NCI-H146 (cell line): Measurements from ENCODE around the gene MAP2.

Source experiments
- DNase-seq: peaks from one replicate; lab custom pipeline; 2025; lab: John Stamatoyannopoulos, UW

MAP2 gene

DNA sequence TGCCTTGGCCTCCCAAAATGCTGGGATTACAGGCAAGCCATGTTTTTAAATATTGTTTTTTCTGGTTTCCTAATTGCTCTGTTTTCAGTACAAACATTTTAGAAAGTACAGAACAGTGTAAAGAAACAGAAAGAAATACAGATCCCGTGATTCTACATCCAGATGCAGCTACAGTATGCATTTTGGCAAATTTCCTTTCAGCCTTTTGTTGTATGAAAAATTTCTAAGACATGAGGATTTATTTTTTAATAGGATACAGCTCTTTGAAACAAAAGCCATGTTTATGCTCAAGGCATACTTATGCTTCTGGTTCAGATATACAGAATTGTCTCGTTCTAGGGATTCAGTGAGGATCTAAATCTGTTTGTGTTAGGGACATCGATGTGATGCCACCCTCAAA, 109.5 kb downstream of the MAP2 start:
- DNase-seq: no peak

DNA sequence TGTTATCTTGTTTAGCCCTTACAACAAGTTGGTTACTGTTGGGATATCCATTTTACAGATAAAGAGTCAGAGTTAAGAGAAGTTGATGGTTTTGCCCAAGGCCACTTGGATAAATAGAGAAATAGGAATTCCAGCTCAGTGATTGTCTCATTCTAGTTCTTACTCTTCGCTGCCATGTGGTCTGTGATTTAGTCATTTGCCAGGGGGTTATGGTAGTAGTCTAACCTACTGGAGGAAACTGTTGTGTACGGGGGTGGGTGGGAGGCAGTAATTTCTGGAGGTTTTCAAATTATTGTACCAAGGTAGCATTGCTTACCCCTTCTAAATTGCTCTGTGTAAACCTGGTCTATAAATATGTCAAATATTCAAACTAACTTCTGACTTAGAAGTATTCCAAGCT, 110.4 kb downstream of the MAP2 start:
- no peak for DNase-seq

DNA sequence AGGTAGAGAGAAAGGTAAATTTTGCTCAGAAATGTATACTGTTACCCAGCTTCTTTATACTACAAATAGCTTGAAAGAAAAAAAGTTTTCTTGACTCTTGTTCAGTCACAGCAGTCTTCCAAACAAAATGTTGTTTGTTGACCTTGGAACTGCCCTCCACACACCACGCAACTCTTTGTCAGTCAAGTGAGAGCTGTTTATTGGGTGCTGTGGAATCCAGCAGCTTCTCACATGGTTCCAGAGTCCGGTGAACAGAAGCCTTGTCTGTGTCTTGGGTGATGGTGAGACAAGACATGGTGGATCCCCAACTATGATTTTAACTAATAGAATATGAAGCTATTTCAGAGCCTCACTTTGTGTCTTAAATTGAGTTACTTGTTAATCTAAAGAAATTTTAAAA, 112.5 kb downstream of the MAP2 start:
- DNase-seq: no peak

DNA sequence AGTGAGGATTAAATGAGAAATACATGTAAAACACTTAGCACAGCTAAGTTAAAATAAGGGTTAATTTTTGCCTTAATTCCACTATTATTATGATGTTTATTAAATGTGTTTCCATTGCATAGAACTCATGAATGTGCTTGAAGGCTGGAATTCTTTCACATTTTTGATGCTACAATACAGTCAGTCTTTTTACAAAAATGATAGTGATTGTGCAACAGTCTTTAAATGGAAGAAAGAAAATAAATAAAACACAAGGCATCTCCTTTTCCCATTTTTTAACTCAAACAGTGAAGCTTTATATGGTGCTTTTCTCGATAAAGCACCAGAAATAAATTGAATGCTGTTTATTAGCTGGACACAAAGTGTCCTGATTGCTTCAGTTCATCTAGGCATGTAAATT, 123.9 kb downstream of the MAP2 start:
- no peak for DNase-seq

DNA sequence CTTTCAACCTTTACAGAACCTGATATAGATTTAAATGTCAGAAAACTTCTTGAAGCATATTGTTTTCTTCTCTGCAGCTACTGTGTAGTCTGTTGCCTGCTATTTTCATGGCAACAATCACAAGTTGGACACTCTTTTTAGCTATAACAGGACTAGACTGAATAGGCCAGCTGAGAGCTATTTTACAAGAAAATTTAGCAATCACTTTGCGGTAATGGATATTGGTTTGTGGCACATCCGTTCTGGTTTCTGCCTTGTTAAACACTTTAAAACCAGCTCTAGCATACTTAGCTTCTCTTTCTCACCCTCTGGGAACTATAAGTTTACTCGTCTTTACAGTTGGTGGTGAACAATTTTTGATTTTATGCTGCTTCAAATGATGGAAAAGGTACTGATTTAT, 125.7 kb downstream of the MAP2 start:
- DNase-seq: no peak

DNA sequence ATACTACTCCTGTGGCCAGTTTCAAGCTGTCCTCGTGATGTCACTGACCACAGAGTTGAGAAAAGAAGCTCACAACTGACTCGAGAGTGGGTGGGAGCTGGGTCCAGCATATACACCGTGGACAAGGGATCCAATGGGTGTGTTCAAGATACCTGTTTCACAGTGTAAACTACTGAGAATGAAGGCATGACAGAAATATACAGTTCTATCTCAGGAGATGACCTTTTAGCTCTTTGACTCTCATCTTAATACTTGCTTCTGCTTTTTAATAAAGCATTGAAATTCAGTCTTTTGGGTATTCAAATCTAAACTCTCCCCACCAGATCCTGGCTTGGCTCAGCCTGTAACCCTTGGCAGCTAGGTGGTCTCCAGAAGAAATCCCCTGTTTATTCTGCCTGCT, 130.1 kb downstream of the MAP2 start:
- DNase-seq: no peak

DNA sequence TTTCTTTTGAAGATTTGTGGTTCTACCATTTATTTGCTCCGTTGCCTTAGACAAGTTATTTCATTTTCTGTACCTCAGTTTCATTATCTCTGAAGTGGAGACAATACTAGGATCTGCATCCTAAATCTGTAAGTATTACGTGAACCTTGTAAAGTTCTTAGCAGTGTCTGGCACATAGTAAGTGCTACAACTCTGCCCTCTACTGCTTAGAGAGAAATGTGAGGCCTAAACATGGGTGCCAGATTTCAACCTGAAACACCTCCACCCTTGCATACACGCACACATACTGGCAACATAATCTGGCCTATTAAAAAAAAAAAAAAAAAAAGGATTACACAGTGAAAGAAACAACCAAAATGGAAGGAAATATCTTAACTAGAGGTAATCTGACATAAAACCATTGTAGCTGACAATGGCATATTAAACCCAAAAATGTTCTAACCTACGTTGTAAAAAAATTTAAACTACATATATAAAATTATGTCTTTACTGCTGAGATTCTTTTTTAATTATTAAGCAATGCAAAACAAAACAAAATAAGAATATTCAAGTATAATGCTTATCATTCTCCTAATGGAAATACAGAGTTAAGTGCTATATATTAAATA, 132.6 kb downstream of the MAP2 start:
- DNase-seq: peak; percentile 20

DNA sequence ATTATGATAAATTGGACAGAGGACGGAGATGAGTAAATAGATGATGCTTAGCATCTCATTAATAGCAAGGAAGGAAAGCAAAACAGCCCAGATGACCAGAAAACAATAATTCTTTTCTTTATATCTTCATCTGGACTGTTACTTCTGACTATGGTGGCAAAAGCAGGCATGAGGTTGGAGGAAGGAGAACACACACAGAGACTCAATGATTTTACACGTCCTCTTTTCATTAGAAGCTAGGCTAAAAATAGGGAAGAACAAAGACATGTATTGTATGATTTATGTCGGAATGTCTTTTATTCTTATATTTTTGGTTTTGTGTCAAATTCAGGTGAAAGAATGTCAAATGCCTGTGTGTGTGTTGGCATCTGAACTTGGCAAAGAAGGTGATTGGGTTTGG, 137.1 kb downstream of the MAP2 start:
- DNase-seq: no peak

DNA sequence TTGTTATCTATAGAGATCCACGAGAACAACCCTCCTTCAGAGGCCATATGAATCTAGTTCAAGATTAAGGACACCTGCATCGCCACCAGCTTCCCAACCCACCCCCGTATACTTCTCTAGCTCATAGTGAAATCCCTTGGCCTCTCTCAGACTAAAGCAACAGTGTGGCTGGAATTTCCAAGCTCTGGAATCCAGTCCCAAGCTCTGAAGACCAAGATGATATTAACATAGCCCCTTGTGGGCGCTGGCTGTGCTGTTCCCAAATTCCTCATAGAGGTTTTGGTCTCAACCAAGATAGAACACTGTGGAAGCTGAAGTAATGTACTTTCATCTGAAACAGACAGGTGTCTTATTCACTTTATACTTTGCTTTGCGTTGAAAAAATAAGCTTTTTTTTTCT, 139.6 kb downstream of the MAP2 start:
- DNase-seq: no peak

DNA sequence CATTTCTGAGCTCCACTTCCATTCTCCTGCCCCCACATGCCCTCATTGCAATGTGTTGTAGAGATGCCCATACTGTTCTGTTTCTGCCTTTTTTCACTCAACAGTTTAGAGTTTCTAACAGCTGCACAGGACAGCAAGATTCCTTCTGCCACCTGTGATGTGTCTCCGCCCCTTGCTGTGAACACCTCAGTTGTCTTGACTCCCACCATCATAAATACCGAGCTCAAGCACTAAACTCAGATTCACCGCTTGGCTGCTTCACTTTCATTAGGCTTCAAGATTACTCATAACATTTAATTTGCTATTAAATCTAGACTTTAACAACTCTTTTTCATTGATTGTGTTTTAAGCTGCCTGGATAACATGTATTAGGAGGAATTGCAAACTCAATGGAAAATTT, 141.0 kb downstream of the MAP2 start:
- DNase-seq: no peak

DNA sequence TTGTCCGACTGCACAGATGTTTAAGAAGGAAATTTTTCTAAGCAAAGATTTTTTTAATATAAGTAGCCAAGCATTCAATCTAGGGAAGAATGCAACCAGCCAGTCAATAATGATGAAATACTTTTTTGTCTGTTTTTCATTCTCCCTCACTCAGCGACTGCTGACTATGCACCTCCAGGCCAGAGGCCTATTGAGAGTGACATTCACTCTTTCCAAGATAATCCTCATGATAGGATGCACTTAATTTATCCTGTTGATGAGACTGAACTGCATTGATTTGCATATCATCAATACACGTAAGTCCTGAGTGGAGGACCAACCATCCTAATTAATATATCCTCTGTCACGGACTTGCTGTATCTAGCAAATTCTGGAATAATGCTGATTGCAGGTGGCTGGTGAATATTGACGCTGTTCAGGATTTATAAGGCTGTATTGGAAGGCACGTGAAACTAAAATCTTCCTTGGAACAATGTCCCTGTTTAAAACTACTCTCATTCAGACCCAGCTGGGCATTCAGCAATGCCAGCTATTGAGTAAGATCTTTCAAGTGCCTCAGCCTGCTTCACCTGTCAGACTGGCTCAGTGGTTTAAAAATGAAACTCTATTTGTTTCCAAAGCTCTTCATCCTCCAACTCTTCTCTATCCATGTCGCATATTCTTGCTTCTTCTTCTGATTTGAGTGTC, 142.2 kb downstream of the MAP2 start:
- no peak for DNase-seq

DNA sequence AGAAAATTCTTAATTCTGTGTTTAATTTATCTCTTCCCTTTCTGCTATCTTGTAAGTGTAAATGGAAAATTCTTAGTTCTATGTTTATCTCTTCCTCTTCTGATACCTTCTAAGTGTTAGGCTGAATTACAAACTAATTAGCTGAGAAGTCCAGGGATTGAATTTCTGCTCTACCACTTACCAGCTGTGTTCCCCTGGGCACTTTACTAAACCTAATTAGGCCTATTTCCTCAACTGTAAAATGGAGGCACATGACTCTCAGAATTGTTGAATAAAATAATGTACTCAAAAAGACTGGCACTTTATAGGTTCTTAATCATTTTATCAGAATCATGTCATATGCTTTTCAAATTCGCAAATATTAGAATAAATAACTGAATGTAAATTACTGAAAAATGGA, 146.3 kb downstream of the MAP2 start:
- peak; percentile 2 for DNase-seq

DNA sequence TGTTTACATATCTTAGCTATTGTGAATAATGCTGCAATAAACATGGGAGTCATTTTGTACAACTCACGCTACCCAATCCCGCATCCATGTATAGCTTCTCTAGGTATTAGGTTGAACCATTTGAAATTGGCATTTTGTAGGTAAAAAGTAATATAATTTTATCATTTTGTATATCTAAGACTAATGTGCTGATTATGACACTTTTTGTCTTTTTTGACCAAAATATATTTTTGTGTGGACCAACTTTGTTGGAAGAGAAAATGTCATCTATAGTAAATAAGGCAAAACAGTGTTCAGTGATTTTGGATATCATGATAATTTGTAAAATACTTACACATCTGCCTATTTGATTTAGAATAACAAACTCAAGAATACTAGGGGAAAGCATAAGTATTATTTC, 150.7 kb downstream of the MAP2 start:
- no peak for DNase-seq

DNA sequence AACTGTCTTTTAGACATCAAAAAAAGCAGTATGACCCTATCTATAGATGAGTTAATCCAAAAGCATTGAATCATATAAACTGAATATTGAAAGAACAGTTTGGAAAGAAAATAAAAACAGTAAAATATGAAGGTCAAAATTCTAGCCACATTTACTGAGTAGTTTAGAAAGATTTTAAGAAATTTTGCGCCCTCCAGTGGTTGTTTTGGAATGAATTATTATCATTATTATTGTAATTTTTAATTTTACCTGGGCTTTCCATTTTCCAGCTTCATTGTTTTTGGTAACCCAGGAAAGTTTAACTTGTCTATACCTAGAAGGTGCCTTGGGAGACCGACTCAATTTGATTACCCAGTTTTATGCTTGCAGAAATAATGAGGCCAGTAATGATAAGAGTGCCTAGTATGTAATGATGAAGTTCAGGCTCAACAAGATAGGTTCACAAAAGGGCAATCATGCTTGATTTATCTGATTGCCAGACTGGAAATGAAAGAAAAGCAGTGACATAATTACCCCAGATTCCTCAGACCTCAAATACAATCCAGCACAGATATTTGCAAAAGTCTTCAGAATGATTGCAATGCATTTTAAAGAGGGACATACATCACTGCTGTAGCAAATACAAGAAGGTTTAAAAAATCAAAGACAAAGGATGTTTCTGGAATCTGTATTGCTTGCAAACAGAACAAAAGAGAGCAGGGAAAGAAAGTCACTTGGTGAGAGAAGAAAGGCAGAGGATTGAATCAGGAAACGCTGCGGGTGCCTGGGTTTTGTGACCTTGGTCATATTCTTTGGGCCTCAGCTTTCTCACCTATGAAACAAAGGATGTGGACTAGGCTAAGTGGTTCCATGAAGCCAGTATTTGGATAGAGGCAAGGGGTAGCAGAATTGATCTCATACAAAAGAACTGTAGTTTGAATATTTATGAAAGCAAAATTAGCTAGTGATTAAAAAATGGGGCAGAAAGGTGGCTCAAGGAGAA, 153.8 kb downstream of the MAP2 start:
- DNase-seq: peak; percentile 9

DNA sequence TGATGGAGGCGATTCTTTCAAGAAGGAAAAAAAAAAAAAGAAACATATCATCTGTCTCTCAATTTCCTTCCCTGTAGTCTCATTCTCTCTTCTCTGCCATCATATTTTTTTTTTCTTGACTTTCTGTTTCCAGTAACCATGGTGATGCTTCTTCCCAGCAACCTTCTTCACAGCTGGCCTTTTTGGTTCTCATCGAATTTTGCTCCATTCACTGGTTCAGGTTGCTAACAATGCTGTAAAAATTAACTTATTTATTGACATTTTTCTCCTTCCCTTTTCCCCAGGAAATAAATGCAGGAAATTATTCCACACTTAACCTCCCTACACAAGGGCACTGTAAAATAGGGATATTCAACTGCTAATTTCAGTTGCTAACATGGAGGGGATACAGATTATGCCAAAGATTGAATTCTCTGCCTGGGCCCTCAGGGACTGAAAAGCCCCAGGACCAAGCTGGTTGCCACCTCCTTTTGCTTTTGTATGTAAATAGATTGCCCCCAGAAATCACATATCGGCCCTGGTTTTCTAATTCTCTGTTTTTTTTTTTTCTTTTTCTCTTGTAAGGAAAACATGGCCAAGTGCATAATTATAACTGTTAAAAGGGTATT, 154.7 kb downstream of the MAP2 start:
- DNase-seq: no peak

DNA sequence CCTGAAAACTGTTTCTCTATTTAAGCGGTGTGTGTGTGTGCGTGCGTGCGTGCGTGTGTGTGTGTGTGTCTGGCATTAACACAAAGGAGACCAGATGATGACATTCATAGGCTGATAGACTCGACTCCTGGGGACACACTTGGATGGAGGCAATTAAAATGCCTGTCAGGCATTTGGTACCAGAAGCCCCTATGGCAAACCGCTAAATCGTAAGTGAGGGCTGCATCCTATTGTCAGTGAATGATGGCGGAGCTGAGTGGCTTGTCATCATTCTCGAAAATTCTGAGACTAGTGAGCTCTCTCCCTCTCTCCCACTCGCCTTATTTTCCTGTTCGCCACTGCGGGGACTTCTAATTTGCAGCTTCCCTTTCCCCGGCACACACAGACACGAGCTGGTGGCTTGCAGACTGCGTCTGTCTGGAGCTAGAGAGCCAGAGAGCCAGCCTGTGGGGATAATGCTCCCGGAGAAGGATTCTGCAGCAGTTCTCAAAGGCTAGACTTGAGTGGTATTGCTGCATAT, 155.4 kb downstream of the MAP2 start:
- peak; percentile 9 for DNase-seq

DNA sequence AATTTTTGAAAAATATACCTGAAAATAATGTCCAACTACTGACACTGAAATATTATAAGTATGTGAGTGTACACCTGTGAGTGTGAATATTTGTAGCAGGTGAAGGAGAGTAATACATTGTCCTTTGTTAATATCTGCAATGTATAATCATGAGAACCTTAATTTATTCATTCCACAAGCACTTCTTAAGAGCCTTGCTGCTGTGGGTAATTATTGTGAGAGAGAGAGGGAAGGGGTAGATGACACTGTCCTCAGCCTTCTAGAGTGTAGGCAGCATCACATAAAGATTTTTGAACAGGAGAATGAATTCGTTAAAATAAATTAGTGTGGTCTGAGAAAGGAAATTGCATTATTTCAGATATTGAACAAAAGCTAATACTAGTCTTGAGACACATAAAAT, 157.2 kb downstream of the MAP2 start:
- DNase-seq: no peak

DNA sequence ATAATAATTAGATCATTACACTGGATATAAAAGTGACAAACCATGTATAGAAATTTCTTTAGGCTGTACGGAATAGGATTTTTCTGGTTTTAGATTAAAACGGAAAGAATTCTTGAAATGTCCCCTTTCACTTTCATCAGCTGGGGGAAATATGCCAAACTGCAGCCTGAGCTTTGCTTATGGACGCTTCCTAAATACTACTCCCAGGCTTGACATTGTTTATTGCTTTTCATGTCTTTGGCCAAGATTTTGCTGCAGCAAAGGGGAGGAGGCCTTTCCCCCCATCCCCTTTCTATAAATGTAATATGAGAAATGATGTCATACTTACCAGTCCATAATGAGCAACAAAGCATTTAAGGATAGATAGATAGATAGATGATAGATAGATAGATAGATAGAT, 158.4 kb downstream of the MAP2 start:
- no peak for DNase-seq

DNA sequence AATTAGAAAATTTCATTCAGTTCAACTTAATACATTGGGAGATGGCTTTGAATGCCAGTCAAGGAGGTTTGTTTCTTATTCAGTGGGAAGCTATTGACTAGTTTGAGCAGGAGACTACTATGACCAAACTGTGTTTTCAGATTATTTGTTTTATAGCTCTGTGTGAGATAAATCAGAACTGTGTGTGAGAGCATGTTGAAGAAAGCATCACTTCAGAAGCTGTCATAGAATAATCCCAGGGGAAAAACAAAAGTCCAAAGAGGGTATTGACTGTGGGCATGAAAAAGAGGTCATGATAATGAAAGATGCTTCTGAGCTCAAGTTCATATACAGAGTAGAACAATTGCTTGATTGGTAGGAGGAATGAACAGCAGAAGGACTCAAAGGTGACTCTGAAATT, 160.6 kb downstream of the MAP2 start:
- no peak for DNase-seq

DNA sequence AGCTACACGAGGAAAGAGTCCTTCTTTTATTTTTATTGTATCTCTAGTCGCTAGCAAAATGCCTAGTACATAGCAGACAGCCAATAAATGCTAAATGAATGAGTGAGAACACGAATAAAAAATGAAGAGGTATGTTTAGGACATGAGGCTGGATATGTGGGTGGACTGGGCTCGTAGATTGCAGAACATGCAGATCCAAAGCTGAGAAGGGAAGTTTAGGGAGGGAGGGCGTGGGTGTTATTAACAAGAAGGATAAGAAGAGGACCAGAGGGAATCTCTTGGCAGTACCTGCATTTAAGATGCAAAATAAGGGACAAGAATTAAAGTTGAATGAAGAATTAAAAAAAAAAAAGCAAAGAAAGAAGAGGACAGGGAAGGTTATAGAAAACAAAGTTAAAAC, 161.1 kb downstream of the MAP2 start:
- DNase-seq: no peak

DNA sequence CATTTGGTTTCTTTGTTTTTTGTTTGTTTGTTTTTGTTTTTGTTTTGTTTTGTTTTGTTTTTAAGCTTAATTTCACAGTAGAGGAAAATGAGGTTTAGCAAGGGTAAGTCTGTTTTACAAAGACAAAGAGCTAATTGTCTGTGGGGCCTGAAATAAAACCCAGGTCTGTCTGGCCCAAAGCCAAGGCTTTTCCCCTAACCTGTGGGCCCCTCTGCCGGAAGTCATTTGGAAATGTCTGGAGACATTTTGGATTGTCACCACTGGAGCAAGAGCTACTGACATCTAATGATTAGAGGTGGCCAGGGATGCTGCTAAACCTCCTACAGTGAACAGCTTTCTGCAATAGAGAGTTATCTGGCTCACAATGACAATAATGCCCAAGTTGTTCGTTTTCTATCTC, 167.2 kb downstream of the MAP2 start:
- peak; percentile 32 for DNase-seq

DNA sequence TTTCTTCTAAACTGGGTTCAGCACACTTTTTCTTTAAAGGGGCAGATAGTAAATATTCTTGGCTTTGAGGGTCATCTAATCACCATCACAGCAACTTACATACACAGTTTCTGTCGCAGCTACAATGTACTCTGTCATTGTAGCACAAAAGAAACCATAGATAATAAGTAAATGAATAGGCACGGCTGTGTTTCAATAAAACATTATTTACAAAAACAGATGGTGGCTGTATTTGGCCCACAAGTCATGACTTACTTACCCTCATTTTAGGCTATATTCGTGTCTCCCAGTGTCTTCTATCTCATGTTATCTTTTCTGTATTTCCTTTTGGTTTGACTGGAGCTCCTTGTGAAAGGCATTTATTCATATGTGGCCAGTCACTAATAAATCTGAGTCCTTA, 168.3 kb downstream of the MAP2 start:
- DNase-seq: no peak
